HCT116 (cell line): Measurements from ENCODE around the gene UNC5C. TPM values are rescaled to one million over a fixed set of nuclear protein-coding genes. Genes with fewer than 3 reads are reported as not detected.

ENCODE experiments used
- ATAC-seq: fragments of 200-7000 bp; cut with Tn5 transposase; 2 replicates; pipeline ENCODE4 v1.9.1; 2020; ENCODE audit warnings: mild to moderate bottlenecking, moderate library complexity
- BruUV-seq: library from RNA; stranded (reverse); fragments of 400-500 nt; replicated peaks from 2 replicates; lab custom pipeline; 2021; lab: Mats Ljungman, UMichigan
- CTCF ChIA-PET: fragments of 300-600 bp; sonication (Branson Sonifier 250); formaldehyde crosslinking; loops from one replicate; lab custom pipeline; 2021; ENCODE audit warnings: antibody characterized with exemption; lab: Charles Lee
- POLR2A ChIA-PET: fragments of 300-600, 350-600 bp; sonication (Branson Sonifier 250); formaldehyde crosslinking; loops from one replicate; lab custom pipeline; 2021; ENCODE audit warnings: antibody characterized with exemption; lab: Charles Lee
- RAD21 ChIA-PET, 2 experiments: fragments of 300-600 bp; sonication (Branson Sonifier 250); formaldehyde crosslinking; loops; one replicate each; lab custom pipeline; 2023; ENCODE audit warnings: low total read pairs in 2 of 2; ENCODE audit not compliant: uncharacterized antibody in 2 of 2, unreplicated experiment in 2 of 2, low non-redundant PET in 1 of 2; lab: Charles Lee
- DNase-seq: peaks from one replicate; pipeline ENCODE4 v3.0.0-alpha.2; 2010; ENCODE audit warnings: low read depth, low spot score
- H2AFZ ChIP-seq: fragments of 200-600 bp; shearing (Covaris generic), sonication (generic); 2 replicates; pipeline ENCODE4 v1.6.1; 2017; ENCODE audit warnings: low read depth, mixed run types, mixed read lengths, antibody characterized with exemption, low read length; ENCODE audit not compliant: poor library complexity, severe bottlenecking
- H3K27ac ChIP-seq: 2 replicates; pipeline ENCODE4 v1.5.1; 2012; ENCODE audit warnings: low read depth, low read length
- H3K27me3 ChIP-seq: fragments of 200-600 bp; sonication (generic); 2 replicates; pipeline ENCODE4 v1.6.1; 2016; ENCODE audit warnings: mixed run types, low read length, mixed read lengths; ENCODE audit not compliant: insufficient read depth
- H3K36me3 ChIP-seq, 2 experiments: fragments of 200-500 bp in 1 of 2; fragments of 200-600 bp in 1 of 2; sonication (Bioruptor generic) in 1 of 2; sonication (generic) in 1 of 2; 2 replicates each; pipeline versions ENCODE4 v1.5.1 to v1.6.1; 2014 to 2016; ENCODE audit warnings: low read length in 2 of 2, inconsistent platforms in 1 of 2, mixed read lengths in 1 of 2, mixed run types in 1 of 2; ENCODE audit not compliant: insufficient read depth in 2 of 2, control insufficient read depth in 1 of 2
- H3K4me1 ChIP-seq, 2 experiments: fragments of 200-600 bp in 1 of 2; sonication (generic) in 1 of 2; 2 replicates each; pipeline versions ENCODE4 v1.5.1 to v1.6.1; 2012 to 2017; ENCODE audit warnings: low read length in 2 of 2, inconsistent platforms in 1 of 2, mild to moderate bottlenecking in 1 of 2, mixed read lengths in 1 of 2, mixed run types in 1 of 2, moderate library complexity in 1 of 2; ENCODE audit not compliant: insufficient read depth in 2 of 2, control insufficient read depth in 1 of 2
- H3K4me2 ChIP-seq: fragments of 200-600 bp; sonication (generic); 2 replicates; pipeline ENCODE4 v1.6.1; 2017; ENCODE audit warnings: mixed run types, low read length, mixed read lengths
- H3K4me3 ChIP-seq, 2 experiments: fragments of 200-600 bp in 1 of 2; sonication (generic) in 1 of 2; replicated peaks in 1 of 2; 2 replicates each; pipeline ENCODE4 v1.5.1; 2011 to 2016; ENCODE audit warnings: low read length in 2 of 2, control low read depth in 1 of 2, low read depth in 1 of 2, mild to moderate bottlenecking in 1 of 2, mixed read lengths in 1 of 2, mixed run types in 1 of 2
- H3K79me2 ChIP-seq: fragments of 200-600 bp; sonication (generic); 2 replicates; pipeline ENCODE4 v1.6.1; 2017; ENCODE audit warnings: mild to moderate bottlenecking, mixed run types, low read length, moderate library complexity, mixed read lengths; ENCODE audit not compliant: insufficient read depth
- H3K9ac ChIP-seq: fragments of 200-600 bp; sonication (generic); 2 replicates; pipeline ENCODE4 v1.6.1; 2016; ENCODE audit warnings: low read length, mixed read lengths
- H3K9me2 ChIP-seq: fragments of 200-600 bp; sonication (generic), shearing (Covaris generic); 2 replicates; pipeline ENCODE4 v1.6.1; 2017; ENCODE audit warnings: mixed run types, mild to moderate bottlenecking, moderate library complexity; ENCODE audit not compliant: insufficient read depth
- H3K9me3 ChIP-seq, 2 experiments: fragments of 200-500 bp in 1 of 2; fragments of 200-600 bp in 1 of 2; sonication (Bioruptor generic) in 1 of 2; sonication (generic) in 1 of 2; 2 replicates each; pipeline ENCODE4 v1.6.1; 2014 to 2017; ENCODE audit warnings: low read length in 2 of 2, mixed read lengths in 2 of 2, inconsistent platforms in 1 of 2, low read depth in 1 of 2, mild to moderate bottlenecking in 1 of 2, mixed run types in 1 of 2, moderate library complexity in 1 of 2; ENCODE audit not compliant: control insufficient read depth in 1 of 2, insufficient read depth in 1 of 2
- H4K20me1 ChIP-seq: fragments of 200-600 bp; sonication (generic), shearing (Covaris generic); 2 replicates; pipeline ENCODE4 v1.6.1; 2017; ENCODE audit warnings: mixed run types, mild to moderate bottlenecking, moderate library complexity; ENCODE audit not compliant: insufficient read depth
- CEBPB ChIP-seq: IDR thresholded peaks from 2 replicates; pipeline ENCODE4 v1.6.1; 2012; ENCODE audit warnings: low read depth
- EGR1 ChIP-seq: IDR thresholded peaks from 2 replicates; pipeline ENCODE4 v1.6.1; 2012; ENCODE audit warnings: low read depth
- ELF1 ChIP-seq: IDR thresholded peaks from 2 replicates; pipeline ENCODE4 v1.6.1; 2012; ENCODE audit warnings: low read depth, borderline replicate concordance
- EZH2phosphoT487 ChIP-seq: fragments of 200-600 bp; IDR thresholded peaks from 2 replicates; pipeline ENCODE4 v1.6.1; 2018; ENCODE audit warnings: antibody characterized with exemption, borderline replicate concordance
- FOSL1 ChIP-seq: IDR thresholded peaks from 2 replicates; pipeline ENCODE4 v1.6.1; 2012; ENCODE audit warnings: low read depth
- POLR2A ChIP-seq: IDR thresholded peaks from 2 replicates; pipeline ENCODE4 v1.7.0; 2011; ENCODE audit warnings: borderline replicate concordance; ENCODE audit not compliant: insufficient read depth, insufficient read length; ENCODE audit errors: extremely low read depth
- POLR2AphosphoS5 ChIP-seq: IDR thresholded peaks from 2 replicates; pipeline ENCODE4 v1.6.1; 2011; ENCODE audit warnings: mild to moderate bottlenecking, low read depth, low read length, moderate library complexity
- RAD21 ChIP-seq: IDR thresholded peaks from 2 replicates; pipeline ENCODE4 v1.6.1; 2012; ENCODE audit warnings: low read depth, mild to moderate bottlenecking
- SRF ChIP-seq: IDR thresholded peaks from 2 replicates; pipeline ENCODE4 v1.6.1; 2012; ENCODE audit warnings: low read depth
- TCF7L2 ChIP-seq: IDR thresholded peaks from 2 replicates; pipeline ENCODE4 v1.7.0; 2011; ENCODE audit warnings: borderline replicate concordance, inconsistent platforms; ENCODE audit not compliant: insufficient read depth, insufficient read length; ENCODE audit errors: extremely low read depth
- YY1 ChIP-seq: IDR thresholded peaks from 2 replicates; pipeline ENCODE4 v1.6.1; 2011; ENCODE audit warnings: low read length, low read depth, moderate library complexity, mild to moderate bottlenecking; ENCODE audit not compliant: insufficient replicate concordance; ENCODE audit errors: extremely low read depth
- ZFX ChIP-seq: fragments of 450-650 bp; IDR thresholded peaks from 2 replicates; pipeline ENCODE4 v1.6.1; 2017
- intact Hi-C: fragments of 100-400 bp; cut with micrococcal nuclease; formaldehyde crosslinking; loops from 2 replicates; pipeline ENCODE4 v1.10.0; 2022
- total RNA-seq: library from RNA; stranded (reverse); gene quantifications from one replicate; pipeline ENCODE4 v1.2.1, GENCODE V29; 2021; ENCODE audit not compliant: unreplicated experiment
- TF ChIP-seq, protein P1 (sequence below), 3 experiments: fragments of 200-600 bp in 1 of 3; sonication (generic) in 1 of 3; IDR thresholded peaks in 2 of 3; conservative IDR thresholded peaks in 1 of 3; 2 replicates each; pipeline ENCODE4 v1.5.1; 2012 to 2017; ENCODE audit warnings: low read depth in 2 of 3, low read length in 2 of 3, antibody characterized with exemption in 1 of 3, borderline replicate concordance in 1 of 3, control low read depth in 1 of 3, mild to moderate bottlenecking in 1 of 3, mixed read lengths in 1 of 3, mixed run types in 1 of 3, moderate library complexity in 1 of 3; ENCODE audit not compliant: insufficient read depth in 1 of 3
- TF ChIP-seq, protein P2 (sequence below): IDR thresholded peaks from 2 replicates; pipeline ENCODE4 v1.6.1; 2012; ENCODE audit warnings: low read depth

Gene UNC5C
- total RNA-seq, 1 experiment from 2014 or later: not detected

DNA sequence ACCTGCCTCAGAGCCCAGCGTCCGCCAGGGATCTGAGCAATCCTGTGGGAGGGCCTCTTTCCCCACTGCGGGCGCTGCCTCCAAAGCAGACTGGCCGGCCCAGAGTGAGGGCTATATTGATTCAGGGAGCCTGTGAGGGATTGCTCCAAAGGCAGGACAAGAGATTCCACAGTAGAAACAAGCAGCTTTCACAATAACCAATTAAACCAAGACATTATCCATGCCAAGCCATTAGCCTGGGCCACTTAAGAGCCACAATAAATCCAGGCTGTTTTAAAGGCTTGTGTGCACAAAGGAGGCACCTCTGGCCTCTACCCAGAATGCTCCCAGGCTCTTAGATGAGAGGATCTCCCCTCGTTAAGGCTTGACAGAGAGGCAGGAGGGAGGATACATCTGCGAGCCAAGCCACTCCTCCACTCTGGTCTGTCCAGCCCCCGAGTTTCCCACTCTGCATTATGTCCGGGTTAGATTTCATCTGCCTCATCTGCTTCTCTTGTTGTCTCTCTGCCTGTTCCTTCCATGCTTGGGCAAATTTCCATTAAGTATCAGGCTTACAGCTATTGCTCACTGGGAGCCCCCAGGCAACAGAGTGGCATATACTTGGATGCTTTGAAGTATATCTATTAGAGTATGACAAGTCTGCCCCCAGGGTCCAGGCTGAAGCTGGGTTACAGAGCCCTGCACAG is 357.9 kb downstream of the UNC5C start:
- H3K27me3 ChIP-seq: no peaks in the 10 kb centered on the region
- no peaks in the 10 kb centered on the region for H3K79me2 ChIP-seq
- ChIA-PET POLR2A (no interaction called here), CTCF (no interaction called here), RAD21 (no interaction called here)
- no peaks in the 10 kb centered on the region for H4K20me1 ChIP-seq
- H3K9me3 ChIP-seq: no peaks in the 10 kb centered on the region
- no peak overlapping the region for H2AFZ ChIP-seq
- H3K27ac ChIP-seq: no peak overlapping the region
- intact Hi-C loops: no loop called here
- H3K9ac ChIP-seq: no peak overlapping the region
- H3K4me2 ChIP-seq: no peak overlapping the region
- TF ChIP-seq SRF (no peak), POLR2A (no peak)
- H3K4me1 ChIP-seq: no peaks in the 10 kb centered on the region
- no peaks in the 10 kb centered on the region for H3K9me2 ChIP-seq
- ATAC-seq: no peak
- H3K4me3 ChIP-seq: no peak overlapping the region
- DNase-seq: no peak
- no TSS peak for BruUV-seq
- H3K36me3 ChIP-seq: no peaks in the 10 kb centered on the region

DNA sequence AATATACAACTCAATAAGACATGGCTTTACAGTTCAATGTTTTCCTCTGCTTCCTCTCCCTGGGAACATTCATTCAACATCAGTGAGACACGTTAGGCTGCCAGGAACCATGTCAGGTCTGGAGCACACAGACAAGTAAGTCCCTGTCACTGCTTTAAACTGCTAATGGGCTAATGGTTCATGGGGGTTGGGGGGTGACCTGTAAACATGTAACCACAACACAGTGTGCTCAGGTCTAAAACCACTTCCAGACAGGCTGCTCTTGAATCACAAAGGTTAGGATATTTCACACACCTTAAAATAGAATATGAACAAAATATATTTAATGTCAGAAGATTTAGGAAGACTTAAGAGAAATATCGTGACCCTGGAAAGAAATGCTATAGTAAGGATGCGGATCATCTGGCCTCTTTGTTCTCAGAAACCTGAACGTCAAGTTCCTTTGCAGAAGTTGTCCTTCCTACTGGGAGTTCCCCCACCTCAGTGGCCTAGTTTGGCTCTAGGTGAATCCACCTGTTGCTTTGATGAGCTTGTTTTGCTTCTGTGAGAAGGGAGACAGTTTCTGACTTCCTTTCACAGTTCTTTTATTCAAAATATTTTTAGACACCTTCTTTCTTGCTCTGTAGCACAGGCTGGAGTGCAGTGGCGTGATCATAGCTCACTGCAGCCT is 359.9 kb downstream of the UNC5C start:
- no TSS peak for BruUV-seq
- Histone ChIP-seq H3K36me3 (no peaks in the 10 kb centered on the region), H4K20me1 (no peaks in the 10 kb centered on the region), H3K4me2 (no peak overlapping the region), H2AFZ (no peak overlapping the region), H3K27me3 (no peaks in the 10 kb centered on the region), H3K9ac (no peak overlapping the region), H3K27ac (no peak overlapping the region), H3K79me2 (no peaks in the 10 kb centered on the region), H3K9me2 (no peaks in the 10 kb centered on the region), H3K4me3 (no peak overlapping the region), H3K4me1 (no peaks in the 10 kb centered on the region), H3K9me3 (no peaks in the 10 kb centered on the region)
- RAD21 ChIA-PET: no interaction called here
- POLR2A ChIA-PET: no interaction called here
- ATAC-seq (no peak), DNase-seq (no peak)
- CTCF ChIA-PET: no interaction called here
- intact Hi-C loops: no loop called here
- TF ChIP-seq RAD21 (no peak), EGR1 (no peak), SRF (no peak), CEBPB (no peak), TCF7L2 (no peak), FOSL1 (no peak), YY1 (no peak), POLR2AphosphoS5 (no peak), ZFX (no peak), EZH2phosphoT487 (no peak), POLR2A (no peak), ELF1 (no peak)
- TF ChIP-seq, protein P1, sequence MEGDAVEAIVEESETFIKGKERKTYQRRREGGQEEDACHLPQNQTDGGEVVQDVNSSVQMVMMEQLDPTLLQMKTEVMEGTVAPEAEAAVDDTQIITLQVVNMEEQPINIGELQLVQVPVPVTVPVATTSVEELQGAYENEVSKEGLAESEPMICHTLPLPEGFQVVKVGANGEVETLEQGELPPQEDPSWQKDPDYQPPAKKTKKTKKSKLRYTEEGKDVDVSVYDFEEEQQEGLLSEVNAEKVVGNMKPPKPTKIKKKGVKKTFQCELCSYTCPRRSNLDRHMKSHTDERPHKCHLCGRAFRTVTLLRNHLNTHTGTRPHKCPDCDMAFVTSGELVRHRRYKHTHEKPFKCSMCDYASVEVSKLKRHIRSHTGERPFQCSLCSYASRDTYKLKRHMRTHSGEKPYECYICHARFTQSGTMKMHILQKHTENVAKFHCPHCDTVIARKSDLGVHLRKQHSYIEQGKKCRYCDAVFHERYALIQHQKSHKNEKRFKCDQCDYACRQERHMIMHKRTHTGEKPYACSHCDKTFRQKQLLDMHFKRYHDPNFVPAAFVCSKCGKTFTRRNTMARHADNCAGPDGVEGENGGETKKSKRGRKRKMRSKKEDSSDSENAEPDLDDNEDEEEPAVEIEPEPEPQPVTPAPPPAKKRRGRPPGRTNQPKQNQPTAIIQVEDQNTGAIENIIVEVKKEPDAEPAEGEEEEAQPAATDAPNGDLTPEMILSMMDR (IDR thresholded peaks at IDR 0.05 in 2 of 3, conservative IDR thresholded peaks at IDR 0.05 in 1 of 3; ENCODE audit: borderline replicate concordance in 1 of 3, insufficient read depth in 1 of 3, low read depth in 2 of 3, low read length in 2 of 3): no peak
- TF ChIP-seq, protein P2, sequence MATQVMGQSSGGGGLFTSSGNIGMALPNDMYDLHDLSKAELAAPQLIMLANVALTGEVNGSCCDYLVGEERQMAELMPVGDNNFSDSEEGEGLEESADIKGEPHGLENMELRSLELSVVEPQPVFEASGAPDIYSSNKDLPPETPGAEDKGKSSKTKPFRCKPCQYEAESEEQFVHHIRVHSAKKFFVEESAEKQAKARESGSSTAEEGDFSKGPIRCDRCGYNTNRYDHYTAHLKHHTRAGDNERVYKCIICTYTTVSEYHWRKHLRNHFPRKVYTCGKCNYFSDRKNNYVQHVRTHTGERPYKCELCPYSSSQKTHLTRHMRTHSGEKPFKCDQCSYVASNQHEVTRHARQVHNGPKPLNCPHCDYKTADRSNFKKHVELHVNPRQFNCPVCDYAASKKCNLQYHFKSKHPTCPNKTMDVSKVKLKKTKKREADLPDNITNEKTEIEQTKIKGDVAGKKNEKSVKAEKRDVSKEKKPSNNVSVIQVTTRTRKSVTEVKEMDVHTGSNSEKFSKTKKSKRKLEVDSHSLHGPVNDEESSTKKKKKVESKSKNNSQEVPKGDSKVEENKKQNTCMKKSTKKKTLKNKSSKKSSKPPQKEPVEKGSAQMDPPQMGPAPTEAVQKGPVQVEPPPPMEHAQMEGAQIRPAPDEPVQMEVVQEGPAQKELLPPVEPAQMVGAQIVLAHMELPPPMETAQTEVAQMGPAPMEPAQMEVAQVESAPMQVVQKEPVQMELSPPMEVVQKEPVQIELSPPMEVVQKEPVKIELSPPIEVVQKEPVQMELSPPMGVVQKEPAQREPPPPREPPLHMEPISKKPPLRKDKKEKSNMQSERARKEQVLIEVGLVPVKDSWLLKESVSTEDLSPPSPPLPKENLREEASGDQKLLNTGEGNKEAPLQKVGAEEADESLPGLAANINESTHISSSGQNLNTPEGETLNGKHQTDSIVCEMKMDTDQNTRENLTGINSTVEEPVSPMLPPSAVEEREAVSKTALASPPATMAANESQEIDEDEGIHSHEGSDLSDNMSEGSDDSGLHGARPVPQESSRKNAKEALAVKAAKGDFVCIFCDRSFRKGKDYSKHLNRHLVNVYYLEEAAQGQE: no peak
